ENCODE results near the gene ZNF766.
"Not testable (repeated sequence)": the region's sequence is repeated elsewhere in the genome, so short reads cannot be mapped to it uniquely, and the experiment has no call there.

Gene ZNF766

DNA sequence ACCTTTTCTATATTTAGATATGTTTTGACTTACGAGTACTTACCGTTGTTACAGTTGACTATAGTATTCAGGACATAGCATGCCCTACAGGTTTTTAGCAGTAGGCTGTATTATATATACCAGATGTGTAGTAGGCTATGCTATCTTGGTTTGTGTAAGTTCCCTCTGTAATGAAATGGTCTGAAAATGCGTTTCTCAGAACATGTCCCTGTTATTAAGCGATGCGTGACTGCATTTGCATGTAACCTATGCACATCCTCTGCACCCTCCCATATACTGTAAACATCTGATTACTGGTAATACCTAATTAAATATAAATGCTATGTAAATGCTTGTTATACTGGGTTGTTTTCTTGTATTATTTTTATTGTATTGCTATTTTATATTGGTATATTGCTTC is 6.6 kb downstream of the ZNF766 start:
- no peak for DNase-seq (ENCODE audit: low spot score)

GRCh38 chr19:52277471-52277870 is 8.1 kb downstream of the ZNF766 start:
- DNase-seq (ENCODE audit: low spot score), result no peak

DNA sequence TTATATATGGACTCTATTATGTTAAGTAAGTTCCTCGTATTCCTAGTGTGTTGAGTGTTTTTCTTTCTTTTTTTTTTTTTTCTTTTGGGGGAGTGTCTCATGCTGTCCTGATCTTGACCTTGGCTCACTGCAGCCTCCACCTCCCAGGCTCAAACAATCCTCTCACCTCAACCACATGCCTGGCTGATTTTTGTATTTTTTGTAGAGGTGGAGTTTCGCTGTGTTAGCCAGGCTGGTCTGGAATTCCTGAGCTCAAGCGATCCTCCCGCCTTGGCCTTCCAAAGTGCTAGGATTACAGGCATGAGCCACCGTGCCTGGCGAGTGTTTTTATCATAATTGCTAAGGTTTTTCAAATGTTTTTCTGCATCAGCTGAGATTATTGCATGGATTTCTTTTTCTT is 16.9 kb downstream of the ZNF766 start:
- no peak for DNase-seq (ENCODE audit: low spot score)

- DNase-seq (ENCODE audit: low spot score), result no peak
Measured at GRCh38 chr19:52291781-52292180, 22.4 kb downstream of the ZNF766 start.

GRCh38 chr19:52292946-52293345 is 23.6 kb downstream of the ZNF766 start:
- DNase-seq (ENCODE audit: low spot score), result not testable (repeated sequence)

DNA sequence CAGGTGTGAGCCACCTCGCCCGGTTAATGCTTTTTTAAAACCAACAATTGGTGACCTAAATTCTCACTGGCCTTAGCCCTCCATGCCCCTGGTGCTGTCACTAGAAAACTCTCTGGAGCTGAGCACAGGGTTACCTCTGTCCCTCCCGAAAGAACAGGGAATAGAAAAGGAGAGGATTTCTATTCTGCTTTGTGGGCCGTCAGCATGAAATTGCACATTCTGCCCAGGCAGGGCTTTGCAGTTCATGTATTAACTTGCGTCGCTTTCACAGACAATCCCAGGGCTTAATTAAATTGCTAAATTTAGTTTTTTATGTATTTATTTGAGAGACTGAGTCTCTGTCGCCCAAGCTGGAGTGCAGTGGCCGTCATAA is 27.0 kb downstream of the ZNF766 start:
- no peak for DNase-seq (ENCODE audit: low spot score)

- DNase-seq (ENCODE audit: low spot score), result peak; percentile 96
Measured at GRCh38 chr19:52296773-52297600, 27.6 kb downstream of the ZNF766 start, which contains the start of gene ZNF480. TSS of gene ZNF480 (plus strand) at chr19:52297169. CDS start at chr19:52300413, 3,244 bp downstream.

DNA sequence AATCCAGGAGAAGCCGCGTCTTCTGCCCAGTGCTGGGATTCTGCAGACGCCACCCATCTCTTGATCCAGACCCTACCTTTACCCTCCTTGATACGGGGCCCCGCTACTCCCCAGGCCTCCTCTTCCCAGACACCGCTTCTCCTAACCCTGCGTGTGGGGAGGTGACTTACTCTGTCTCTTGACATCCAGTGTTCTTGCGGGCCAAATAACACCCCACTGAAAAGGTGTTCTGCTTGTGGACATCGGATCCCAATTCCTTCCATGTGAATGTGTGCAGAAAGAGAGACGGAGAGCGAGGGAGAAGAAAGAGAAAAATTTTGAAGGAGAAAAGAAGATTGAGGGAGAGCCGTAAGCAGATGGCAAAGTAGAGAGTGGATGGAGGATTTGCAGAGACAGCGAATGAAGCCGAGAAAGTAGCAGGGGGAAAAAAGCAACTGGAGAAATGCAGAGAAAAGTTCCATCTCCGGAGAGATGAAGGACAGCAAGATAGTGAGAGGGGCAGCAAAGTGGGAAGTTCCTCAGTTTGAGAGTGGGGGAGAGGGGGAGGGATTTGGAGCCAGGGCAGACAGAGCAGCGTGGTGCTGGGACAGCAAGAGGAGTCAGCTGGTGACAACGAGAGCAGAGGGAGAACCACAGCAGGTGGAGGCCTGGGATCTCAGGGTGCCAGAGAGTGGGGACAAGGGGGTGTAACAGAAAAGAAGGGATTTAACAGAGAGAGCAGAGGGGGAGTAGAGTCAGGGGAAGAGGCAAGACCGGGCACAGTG is 28.4 kb downstream of the ZNF766 start:
- DNase-seq (ENCODE audit: low spot score), result no peak

- DNase-seq (ENCODE audit: low spot score), result no peak
Measured at GRCh38 chr19:52307275-52307674, 37.9 kb downstream of the ZNF766 start.

- no peak for DNase-seq (ENCODE audit: low spot score)
Measured at GRCh38 chr19:52322429-52322828, 53.0 kb downstream of the ZNF766 start.

DNA sequence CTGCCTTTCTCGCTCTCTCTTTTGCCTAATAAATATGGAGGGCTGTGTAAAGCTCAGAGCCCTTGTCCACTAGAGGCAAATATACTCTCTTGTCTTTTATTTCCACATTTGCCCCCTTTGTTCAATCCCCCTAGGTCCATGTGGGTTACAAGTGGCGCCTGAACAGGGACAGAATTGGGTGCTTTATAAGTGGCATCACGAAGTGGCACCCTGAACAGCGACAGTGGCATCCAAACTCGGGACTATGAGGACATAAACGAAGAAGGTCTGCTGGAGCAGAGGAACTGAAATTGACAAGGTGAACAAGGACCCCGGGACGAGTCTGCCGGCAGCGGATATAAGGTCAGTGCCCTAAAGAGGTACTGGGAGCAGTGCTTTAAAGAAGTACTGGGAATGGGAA is 62.4 kb downstream of the ZNF766 start:
- DNase-seq (ENCODE audit: low spot score), result no peak

GRCh38 chr19:52335768-52336116 is 66.4 kb downstream of the ZNF766 start:
- DNase-seq (ENCODE audit: low spot score), result no peak

GRCh38 chr19:52336117-52336790 is 66.9 kb downstream of the ZNF766 start, which contains the start of gene ZNF610:
TSS of gene ZNF610 (plus strand) at chr19:52336243. CDS start at chr19:52349173, 12,930 bp downstream.
- DNase-seq (ENCODE audit: low spot score), result peak; percentile 94

- DNase-seq (ENCODE audit: low spot score), result no peak
Measured at GRCh38 chr19:52336791-52337381, 67.5 kb downstream of the ZNF766 start.

GRCh38 chr19:52339022-52339421 is 69.6 kb downstream of the ZNF766 start:
- not testable (repeated sequence) for DNase-seq (ENCODE audit: low spot score)

DNA sequence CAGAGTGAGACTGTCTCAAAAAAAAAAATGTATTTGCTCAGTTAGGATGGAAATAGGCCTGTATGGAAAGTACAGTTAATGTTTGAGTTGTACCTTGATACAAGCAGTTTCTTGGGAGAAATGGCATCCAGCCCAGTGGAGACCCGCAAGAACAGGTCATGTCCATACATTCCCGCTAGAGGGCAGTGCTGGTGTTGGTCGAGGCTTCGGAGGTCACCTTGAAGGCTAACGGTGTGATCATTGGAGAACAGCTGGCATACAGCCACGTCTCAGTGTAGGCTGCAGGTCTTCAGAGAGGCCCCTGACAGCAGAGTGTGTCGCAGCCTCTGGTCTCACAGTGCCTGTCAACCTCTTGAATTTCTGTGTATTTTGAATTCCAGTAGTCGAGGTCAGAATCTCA is 74.2 kb downstream of the ZNF766 start:
- DNase-seq (ENCODE audit: low spot score), result peak; percentile 26

DNA sequence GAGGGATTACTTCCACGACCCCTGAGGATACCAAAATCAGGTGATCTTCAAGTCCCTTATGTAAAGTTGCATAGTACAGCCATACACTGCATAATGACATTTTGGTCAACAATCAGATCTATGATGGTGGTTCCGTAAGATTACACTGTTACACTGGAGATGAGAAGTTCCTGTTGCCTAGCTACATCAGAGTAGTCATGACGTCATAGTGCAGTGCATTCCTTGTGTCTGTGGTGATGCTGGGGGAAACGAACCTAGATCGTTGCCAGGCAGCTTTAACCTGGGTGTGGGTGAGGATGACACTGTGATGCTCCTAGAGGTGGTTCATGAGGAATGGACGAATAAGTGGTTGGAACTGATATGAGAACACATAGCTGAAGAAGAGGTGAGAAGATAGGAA is 75.8 kb downstream of the ZNF766 start:
- no peak for DNase-seq (ENCODE audit: low spot score)
